Placental epithelial cell (primary cell): ENCODE data around the gene MPO. TPM values are rescaled to one million over a fixed set of nuclear protein-coding genes. Genes with fewer than 3 reads are reported as not detected.

Source experiments
- total RNA-seq: library from RNA; depleted of rRNA; stranded (reverse); fragments of >200 nt; gene quantifications from 2 replicates; pipeline ENCODE4 v1.2.3, GENCODE V29; 2012

Gene MPO
- total RNA-seq: under 0.01 TPM in 1 of 2 replicates, not detected in the other

DNA sequence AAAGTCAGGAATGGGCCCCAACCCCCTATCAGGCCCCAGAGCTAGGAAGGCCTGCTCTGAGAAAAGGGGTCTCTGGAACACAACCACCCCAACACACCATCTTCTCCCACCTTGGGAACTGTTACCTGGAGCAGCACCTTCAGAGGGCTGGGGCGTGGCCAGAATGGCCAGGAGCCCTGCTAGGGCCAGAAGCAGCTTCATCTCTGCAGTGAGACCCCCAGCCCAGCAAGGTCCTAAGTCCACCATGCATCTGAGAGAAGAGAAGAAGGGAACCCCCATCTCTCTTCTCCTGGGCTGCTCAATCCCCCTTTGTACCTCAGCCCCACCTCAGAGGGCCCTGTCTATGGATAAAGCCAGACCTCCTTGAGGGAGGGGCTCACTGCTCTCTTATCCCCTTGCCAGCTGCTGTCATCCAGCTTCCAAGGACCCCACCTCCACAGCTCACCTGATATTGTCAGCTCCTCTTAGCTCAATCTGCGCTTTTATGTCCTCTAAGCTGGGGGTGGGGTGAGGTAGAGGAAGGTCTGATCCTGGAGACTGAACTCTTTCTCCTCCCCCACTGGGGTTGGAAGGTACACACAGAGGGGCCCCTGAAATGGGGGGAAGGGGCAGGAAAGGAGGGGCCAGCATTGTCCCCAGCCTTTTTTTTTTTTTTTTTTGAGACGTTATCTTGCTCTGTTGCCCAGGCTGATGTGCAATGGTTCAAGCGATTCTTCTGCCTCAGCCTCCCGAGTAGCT, at the start of gene MPO:
Gene MPO, minus strand, starts transcription at position 456 of the 738 bp plus-strand sequence. Its CDS starts 177 bp downstream, at position 279.

DNA sequence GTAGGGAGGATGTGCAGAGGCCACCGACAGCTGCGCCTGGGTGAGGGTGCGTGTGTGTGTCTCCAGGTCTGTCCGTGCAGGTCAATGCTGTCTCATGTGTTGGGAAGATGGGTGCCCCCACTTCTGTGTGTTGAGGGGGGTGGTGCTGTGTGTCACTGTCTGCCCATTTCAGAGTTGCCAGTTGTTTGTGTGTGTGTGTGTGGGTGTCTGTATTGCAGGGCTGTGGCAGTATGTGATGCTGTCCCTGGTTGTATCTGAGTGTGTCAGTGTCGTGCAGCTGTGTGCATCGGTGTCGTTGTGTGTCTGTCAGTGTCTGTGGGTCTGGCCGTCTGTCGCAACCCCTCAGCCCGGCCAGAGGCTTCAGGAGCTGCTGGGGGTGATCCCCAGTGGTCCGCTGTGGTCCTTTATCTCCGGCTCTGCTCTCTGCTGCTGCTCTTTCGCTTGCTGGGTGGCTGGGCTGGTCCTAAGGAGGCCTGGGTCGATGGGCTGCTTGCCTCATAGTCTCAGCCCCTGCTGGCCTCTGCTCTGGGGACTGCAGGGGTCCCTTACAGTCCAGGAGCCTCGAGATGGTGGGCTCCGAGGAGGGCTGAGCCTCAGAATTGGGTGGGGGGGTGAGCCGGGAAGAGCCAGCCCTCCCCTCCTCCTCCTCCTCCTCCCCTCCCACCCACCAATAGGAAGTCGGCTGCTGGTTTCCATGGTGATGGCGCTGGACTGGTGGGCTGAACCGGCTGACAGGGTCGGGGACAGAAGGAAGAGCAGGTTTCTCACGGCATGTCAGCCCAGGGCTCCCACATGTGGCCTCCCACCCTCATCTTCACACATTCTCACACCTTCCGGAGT, 47.7 kb upstream of the MPO start, which contains the start of gene TSPOAP1:
Gene TSPOAP1, minus strand, starts transcription at position 601 of the 840 bp plus-strand sequence. CDS start 875 bp downstream, outside the sequence.

DNA sequence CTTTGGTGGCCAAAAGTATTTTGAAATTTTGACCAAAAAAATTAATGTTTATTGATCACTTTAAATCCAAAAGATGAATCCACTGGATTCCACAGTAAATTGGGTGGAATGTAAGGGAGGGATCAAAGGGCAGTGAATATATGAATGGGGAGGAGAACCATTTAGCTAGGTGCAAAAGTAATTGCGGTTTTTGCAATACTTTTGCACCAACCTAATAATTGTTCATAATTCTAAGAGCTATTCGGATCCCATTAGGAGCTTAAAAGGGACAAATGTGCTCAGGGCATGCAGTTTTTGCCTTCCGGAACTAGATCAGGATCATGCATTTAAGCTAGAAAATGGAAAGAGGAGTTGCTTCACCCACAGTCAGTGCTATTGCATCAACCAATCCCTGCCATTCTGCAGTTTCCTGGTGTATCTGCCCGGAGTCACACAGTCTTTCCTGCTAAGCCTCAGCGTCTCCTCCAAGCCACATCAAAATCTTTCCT, 42.5 kb downstream of the MPO start, which contains the start of gene LPO:
Gene LPO, plus strand, starts transcription at position 438 of the 488 bp plus-strand sequence. CDS start 4,396 bp downstream, outside the sequence.

Other genes with a start within 250 kb of the MPO start
- gene DYNLL2, start 197.5 kb downstream of the MPO start, total RNA-seq: 12.4 and 15.3 TPM in 2 replicates
- gene OR4D1, start 132.6 kb downstream of the MPO start, total RNA-seq: not detected in 2 replicates
- gene OR4D2, start 114.0 kb downstream of the MPO start, total RNA-seq: not detected in 2 replicates
- not detected in 2 replicates for gene EPX, start 88.2 kb downstream of the MPO start, total RNA-seq
- 13.4 and 18.8 TPM in 2 replicates for gene MKS1, start 61.7 kb downstream of the MPO start, total RNA-seq
- gene LPO, start 42.4 kb downstream of the MPO start, total RNA-seq: not detected in 2 replicates
- gene TSPOAP1, start 47.9 kb upstream of the MPO start, total RNA-seq: 0.43 and 15.3 TPM in 2 replicates
- gene SUPT4H1, start 71.3 kb upstream of the MPO start, total RNA-seq: 40.0 and 51.4 TPM in 2 replicates
- 0.22 and 2.0 TPM in 2 replicates for gene RNF43, start 136.6 kb upstream of the MPO start, total RNA-seq
- gene HSF5, start 207.5 kb upstream of the MPO start, total RNA-seq: under 0.01 and 0.11 TPM in 2 replicates
- gene MTMR4, start 233.7 kb upstream of the MPO start, total RNA-seq: 45.5 and 126 TPM in 2 replicates